Spleen (tissue), 11 donors: ENCODE data around the gene PARK7. TPM values are rescaled to one million over a fixed set of nuclear protein-coding genes. Genes with fewer than 3 reads are reported as not detected.
A peak's percentile ranks its signal among the peaks of the same experiment; 100 is the strongest.

Experiments used
- DNase-seq: peaks from one replicate; pipeline ENCODE4 v3.0.0-alpha.2; 2020
- H3K27ac ChIP-seq, 8 donors: fragments of 200-600 bp; sonication (generic) in 7 of 8; 1 replicate in 4 of 8; 2 replicates in 4 of 8; pipeline versions ENCODE4 v1.5.0 to v1.8.0; 2016 to 2021; ENCODE audit warnings: inconsistent platforms in 4 of 8, mild to moderate bottlenecking in 4 of 8, moderate library complexity in 1 of 8
- H3K27me3 ChIP-seq, 7 donors: fragments of 200-600 bp; sonication (generic) in 6 of 7; replicated peaks in 1 of 7; 1 replicate in 4 of 7; 2 replicates in 3 of 7; pipeline versions ENCODE4 v1.5.0 to v1.8.0; 2016 to 2021; ENCODE audit warnings: inconsistent platforms in 3 of 7, mild to moderate bottlenecking in 1 of 7
- H3K36me3 ChIP-seq, 6 donors: fragments of 200-600 bp; sonication (generic) in 5 of 6; 1 replicate in 4 of 6; 2 replicates in 2 of 6; pipeline versions ENCODE4 v1.5.0 to v1.8.0; 2016 to 2021; ENCODE audit warnings: inconsistent platforms in 2 of 6
- H3K4me1 ChIP-seq, 6 donors: fragments of 200-600 bp; sonication (generic) in 5 of 6; 1 replicate in 3 of 6; 2 replicates in 3 of 6; pipeline versions ENCODE4 v1.5.0 to v1.8.0; 2016 to 2021; ENCODE audit warnings: inconsistent platforms in 3 of 6
- H3K4me3 ChIP-seq, 8 donors: fragments of 200-600 bp; sonication (generic) in 7 of 8; 1 replicate in 4 of 8; 2 replicates in 4 of 8; pipeline versions ENCODE4 v1.5.0 to v1.8.0; 2016 to 2021; ENCODE audit warnings: inconsistent platforms in 4 of 8, mild to moderate bottlenecking in 4 of 8, moderate library complexity in 2 of 8
- H3K9me3 ChIP-seq, 8 donors: fragments of 200-600 bp; sonication (generic) in 7 of 8; 1 replicate in 4 of 8; 2 replicates in 4 of 8; pipeline versions ENCODE4 v1.5.0 to v1.8.0; 2016 to 2021; ENCODE audit warnings: inconsistent platforms in 4 of 8
- CTCF ChIP-seq, 11 experiments: fragments of 200-600 bp in 7 of 11; fragments of 450-650 bp in 4 of 11; sonication (generic) in 4 of 11; IDR thresholded peaks in 8 of 11; conservative IDR thresholded peaks in 3 of 11; 1 replicate in 7 of 11; 2 replicates in 4 of 11; pipeline versions ENCODE4 v1.4.0 to v1.8.0; 2016 to 2021; ENCODE audit warnings: antibody characterized with exemption in 11 of 11, inconsistent platforms in 4 of 11, mild to moderate bottlenecking in 1 of 11
- POLR2A ChIP-seq, 3 donors: fragments of 450-650 bp; IDR thresholded peaks; one replicate each; pipeline ENCODE4 v1.5.1; 2017; ENCODE audit warnings: antibody characterized with exemption in 3 of 3, mild to moderate bottlenecking in 1 of 3
- POLR2AphosphoS5 ChIP-seq, 3 donors: sonication (generic); formaldehyde crosslinking; IDR thresholded peaks; one replicate each; pipeline ENCODE4 v1.5.1; 2017; ENCODE audit warnings: antibody characterized with exemption in 3 of 3
- WGBS, 5 donors: extraction: QIAGEN DNeasy Blood & Tissue Kit in 3 of 5; methylation state at CpG; one replicate each; pipeline versions ENCODE4 v1.1.5 to v1.1.7; 2013 to 2018; 5-methylcytosine and 5-hydroxymethylcytosine counted together
- intact Hi-C: fragments of 100-400 bp; cut with DNase I; formaldehyde crosslinking; loops from one replicate; pipeline ENCODE4 v1.15.0; 2023; ENCODE audit warnings: low total_unique reads
- polyA plus RNA-seq, 3 donors: library from polyadenylated mRNA; stranded (reverse); fragments of 200-250 nt; gene quantifications; one replicate each; pipeline ENCODE4 v1.2.1, GENCODE V29; 2013
- total RNA-seq, 7 donors: library from RNA; depleted of rRNA in 3 of 7; stranded (reverse); fragments of >200 nt in 3 of 7; fragmentation: NEBNext Ultra II Directional in 4 of 7; extraction: Animal tissue kit (Norgen Biotek cat#: 25700) in 4 of 7; gene quantifications; one replicate each; pipeline versions ENCODE4 v1.1.0 to v1.2.1, GENCODE V29; 2016 to 2021
- donor health status: healthy with polysubstance abuse.
- donor health status: DM: no; HTN: no; CAD: no; lungs with moderate emphysema.
- donor health status: DM: no; HTN: no; CAD: no.
- donor health status: Bipolar disorder and iron deficiency.
- donor health status: healthy.
- donor health status: DM: no; HTN: no; CAD: no.
- donor health status: DM: yes; HTN: yes; CAD: no.

PARK7 gene
- total and polyA plus RNA-seq, 10 donors: 93.5 to 370 (median 174) TPM

GRCh38 chr1:8004803-8005573 lies 43.5 kb downstream of the PARK7 start:
- no peaks in the 10 kb centered on the region for H3K27me3 ChIP-seq
- peak overlapping the region in 5 of 8 donors; percentile 17 to 57 (median 48) for H3K27ac ChIP-seq
- peaks cover 0 to 19% (median 8%) of the 10 kb centered on the region in 6 donors for H3K4me1 ChIP-seq
- no peaks in the 10 kb centered on the region for H3K9me3 ChIP-seq
- no peak for DNase-seq
- no peak overlapping the region for H3K4me3 ChIP-seq
- whole genome bisulfite sequencing, 5 donors: 47 to 78% (median 63%) methylated on average over 17 of the region's 17 CpGs
- TF ChIP-seq CTCF (IDR thresholded peaks at IDR 0.05 in 8 of 11, conservative IDR thresholded peaks at IDR 0.05 in 3 of 11): no peak
- TF ChIP-seq POLR2AphosphoS5 (IDR thresholded peaks at IDR 0.05): peak; percentile 55 to 72 (median 59)
- intact Hi-C loops: no loop called here
- peaks cover 0 to 12% (median 0%) of the 10 kb centered on the region in 6 donors for H3K36me3 ChIP-seq

- Histone ChIP-seq H3K27me3 (no peaks in the 10 kb centered on the region), H3K36me3 (peaks cover 0 to 12% (median 0%) of the 10 kb centered on the region in 6 donors), H3K4me3 (no peak overlapping the region), H3K9me3 (no peaks in the 10 kb centered on the region), H3K4me1 (peaks cover 0 to 19% (median 8%) of the 10 kb centered on the region in 6 donors), H3K27ac (peak overlapping the region in 2 of 8 donors; percentile 48 to 56)
- TF ChIP-seq CTCF (IDR thresholded peaks at IDR 0.05 in 8 of 11, conservative IDR thresholded peaks at IDR 0.05 in 3 of 11) (no peak), POLR2AphosphoS5 (IDR thresholded peaks at IDR 0.05) (no peak), POLR2A (IDR thresholded peaks at IDR 0.05) (no peak)
- WGBS, 5 donors: 93 to 97% (median 95%) methylated on average over 12 of the region's 12 CpGs
- intact Hi-C loops: no loop called here
- no peak for DNase-seq
These were observed 44.8 kb downstream of the PARK7 start for GRCh38 chr1:8006037-8006963.

GRCh38 chr1:8009043-8010002 lies 47.8 kb downstream of the PARK7 start:
- intact Hi-C loops: loop anchor here (10.0 kb wide), 2 partner anchors 305 to 335 kb away; partner anchors contain the start of gene SLC45A1

More at GRCh38 chr1:8009043-8010002, 47.8 kb downstream of the PARK7 start:
- Histone ChIP-seq H3K9me3 (no peaks in the 10 kb centered on the region), H3K27me3 (no peaks in the 10 kb centered on the region), H3K36me3 (peaks cover 0 to 38% (median 4%) of the 10 kb centered on the region in 6 donors), H3K27ac (no peak overlapping the region), H3K4me1 (peaks cover 0 to 18% (median 8%) of the 10 kb centered on the region in 6 donors), H3K4me3 (no peak overlapping the region)
- no peak for DNase-seq
- TF ChIP-seq POLR2A (IDR thresholded peaks at IDR 0.05): no peak
- 91 to 94% (median 94%) methylated on average over 18 of the region's 18 CpGs for WGBS, 5 donors
